GM19438 (cell line): ENCODE measurements around the gene MIEN1.
"Not testable (repeated sequence)": the region's sequence is repeated elsewhere in the genome, so short reads cannot be mapped to it uniquely, and the experiment has no call there.

Experiments used
- ATAC-seq: cut with Tn5 transposase; IDR thresholded peaks from one replicate; pipeline ENCODE4 v1.9.1; 2021; ENCODE audit warnings: low read depth; ENCODE audit not compliant: unreplicated experiment

Gene MIEN1

GRCh38 chr17:39756380-39757079 lies 26.2 kb upstream of the MIEN1 start:
- ATAC-seq, result no peak

- no peak for ATAC-seq
Measured at GRCh38 chr17:39755554-39756379, 25.4 kb upstream of the MIEN1 start.

DNA sequence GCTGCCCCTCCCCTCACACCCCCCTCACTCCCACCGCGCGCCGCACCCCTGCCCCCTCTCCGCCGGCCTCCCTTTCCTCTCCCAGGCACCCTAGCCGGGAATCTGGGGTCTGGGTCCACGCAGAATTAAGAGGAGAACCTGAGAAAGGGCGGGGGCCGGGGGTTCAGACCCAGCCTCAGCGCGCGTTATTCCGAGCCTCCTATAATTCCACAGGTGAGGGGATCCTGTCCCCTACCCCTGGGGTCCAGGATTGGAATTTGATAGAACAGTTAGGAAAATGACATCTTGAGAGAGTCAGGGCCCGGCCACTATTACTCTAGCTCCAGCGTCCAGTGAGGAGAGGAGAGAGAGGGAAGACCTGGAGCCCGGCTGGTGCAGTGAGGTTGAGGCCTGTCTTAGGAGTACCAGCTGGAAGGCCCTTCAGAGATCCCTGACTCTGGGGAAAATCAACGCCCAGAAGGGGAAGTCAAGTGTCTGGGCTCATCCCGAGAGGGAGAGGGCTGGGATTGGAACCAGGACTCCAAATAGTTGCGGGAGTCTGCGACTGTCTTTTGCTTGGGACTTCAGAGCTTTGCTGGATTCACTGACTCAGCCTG lies 24.7 kb upstream of the MIEN1 start:
- no peak for ATAC-seq

DNA sequence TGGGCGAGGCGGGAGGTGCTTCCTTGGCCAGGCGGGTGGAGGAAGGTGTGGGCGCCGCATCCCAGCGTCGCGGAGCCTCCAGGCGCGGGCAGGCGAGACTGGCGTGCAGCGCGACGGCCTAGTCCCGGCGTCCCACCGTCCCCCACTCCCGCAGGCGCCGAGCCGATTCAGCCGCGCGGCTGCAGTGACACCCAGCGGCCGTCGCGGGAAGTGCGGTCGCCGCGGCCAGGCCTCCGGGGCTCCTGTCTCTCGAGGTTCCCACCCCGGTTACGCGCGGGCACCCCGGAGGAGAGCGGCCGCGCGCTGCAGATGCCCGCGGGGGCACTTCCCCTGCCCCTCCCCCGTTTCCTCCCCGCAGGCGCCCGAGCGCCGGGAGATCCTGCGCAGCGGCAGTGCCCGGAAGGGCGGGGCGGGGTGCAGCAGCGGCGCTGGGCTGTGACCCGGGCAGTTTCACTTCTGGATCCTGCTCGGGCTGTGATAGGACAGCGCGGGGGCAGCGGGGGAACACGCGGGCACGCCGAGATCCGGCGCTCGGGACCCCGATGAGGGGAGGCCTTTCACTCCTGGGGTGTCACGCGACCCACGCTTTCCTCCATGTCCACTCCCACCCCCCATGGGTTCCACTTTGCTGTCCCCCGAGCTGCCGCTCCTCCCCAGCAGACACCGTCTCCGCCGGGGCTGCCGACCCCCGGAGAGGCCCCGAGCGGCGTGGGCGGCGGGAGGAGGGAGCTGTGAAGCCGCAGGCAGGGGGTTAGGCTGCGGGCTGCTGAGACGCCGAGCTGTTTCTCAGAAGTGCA lies 24.0 kb upstream of the MIEN1 start:
- peak; percentile 58 for ATAC-seq

DNA sequence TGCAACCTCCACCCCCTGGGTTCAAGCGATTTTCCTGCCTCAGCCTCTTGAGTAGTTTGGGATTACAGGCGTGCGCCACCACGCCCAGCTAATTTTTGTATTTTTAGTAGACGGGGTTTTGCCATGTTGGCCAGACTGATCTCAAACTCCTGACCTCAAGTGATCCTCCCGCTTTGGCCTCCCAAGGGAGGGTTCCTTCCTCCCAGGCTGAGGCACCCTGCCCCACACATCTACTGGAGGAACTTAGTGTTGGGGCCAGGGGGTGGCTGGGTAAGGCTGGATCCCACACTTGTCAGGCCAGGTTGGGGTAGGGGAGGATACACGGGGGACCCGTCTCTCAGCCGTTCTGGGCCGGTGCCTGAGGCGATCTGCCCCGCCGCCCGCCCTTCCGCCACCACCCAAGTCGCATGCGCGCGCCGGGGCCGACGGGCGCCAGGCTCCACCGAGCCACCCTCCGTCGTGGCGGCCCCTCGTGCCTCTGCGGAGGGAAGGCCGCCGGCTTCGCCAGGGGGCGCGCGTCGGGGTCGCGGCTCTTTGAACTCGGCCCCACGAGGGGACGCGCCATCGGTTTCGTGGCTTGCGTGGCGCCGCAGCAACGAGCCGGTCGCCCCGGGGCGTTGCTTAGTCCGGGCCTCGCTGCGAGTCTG lies 23.3 kb upstream of the MIEN1 start:
- peak; percentile 15 for ATAC-seq

GRCh38 chr17:39752241-39752881 lies 22.0 kb upstream of the MIEN1 start:
- no peak for ATAC-seq

DNA sequence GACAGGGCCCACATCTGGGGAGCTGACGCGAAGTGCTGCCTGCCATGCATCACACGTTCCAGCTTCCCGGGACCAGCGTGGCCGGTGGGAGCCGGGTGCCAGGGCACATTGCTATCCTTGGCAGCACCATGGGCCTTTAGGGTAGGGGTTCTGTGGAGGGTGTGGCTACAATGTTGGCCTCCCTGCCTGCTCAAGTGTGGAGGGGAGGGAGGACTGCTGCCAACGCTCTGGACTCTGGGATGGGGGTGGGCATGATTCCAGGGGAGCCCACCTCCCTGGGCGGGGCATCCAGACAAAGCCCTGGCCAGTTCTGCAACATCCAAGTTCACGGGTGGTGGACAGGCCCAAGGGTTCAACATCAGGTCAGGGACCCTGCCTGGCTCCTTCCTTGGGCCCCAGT lies 21.3 kb upstream of the MIEN1 start:
- no peak for ATAC-seq

DNA sequence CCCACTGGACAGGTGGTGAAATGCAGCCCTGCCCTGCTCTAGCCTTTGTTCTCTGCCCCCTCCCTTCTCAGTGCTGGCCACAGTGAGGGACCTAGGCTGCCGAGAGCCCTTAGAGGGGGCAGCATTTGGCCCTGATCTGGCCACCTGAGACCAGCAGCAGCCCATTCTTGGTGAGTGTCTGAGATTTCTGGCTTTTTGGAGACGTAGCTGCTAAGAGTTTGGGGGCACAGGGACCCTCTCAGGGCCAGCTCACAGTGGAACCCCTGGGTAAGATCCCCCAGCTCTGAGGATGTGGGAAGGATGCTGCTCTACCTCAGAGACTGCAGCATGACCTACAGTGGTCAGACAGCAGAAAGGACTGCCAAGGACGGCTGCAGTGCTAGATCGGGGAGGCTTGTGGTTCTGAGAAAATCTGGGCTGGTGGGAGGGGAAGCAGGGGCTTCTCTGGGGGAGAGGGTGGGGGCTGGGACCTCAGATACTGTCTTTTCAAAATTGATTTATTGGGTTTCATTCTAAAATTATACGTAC lies 20.7 kb upstream of the MIEN1 start:
- no peak for ATAC-seq

DNA sequence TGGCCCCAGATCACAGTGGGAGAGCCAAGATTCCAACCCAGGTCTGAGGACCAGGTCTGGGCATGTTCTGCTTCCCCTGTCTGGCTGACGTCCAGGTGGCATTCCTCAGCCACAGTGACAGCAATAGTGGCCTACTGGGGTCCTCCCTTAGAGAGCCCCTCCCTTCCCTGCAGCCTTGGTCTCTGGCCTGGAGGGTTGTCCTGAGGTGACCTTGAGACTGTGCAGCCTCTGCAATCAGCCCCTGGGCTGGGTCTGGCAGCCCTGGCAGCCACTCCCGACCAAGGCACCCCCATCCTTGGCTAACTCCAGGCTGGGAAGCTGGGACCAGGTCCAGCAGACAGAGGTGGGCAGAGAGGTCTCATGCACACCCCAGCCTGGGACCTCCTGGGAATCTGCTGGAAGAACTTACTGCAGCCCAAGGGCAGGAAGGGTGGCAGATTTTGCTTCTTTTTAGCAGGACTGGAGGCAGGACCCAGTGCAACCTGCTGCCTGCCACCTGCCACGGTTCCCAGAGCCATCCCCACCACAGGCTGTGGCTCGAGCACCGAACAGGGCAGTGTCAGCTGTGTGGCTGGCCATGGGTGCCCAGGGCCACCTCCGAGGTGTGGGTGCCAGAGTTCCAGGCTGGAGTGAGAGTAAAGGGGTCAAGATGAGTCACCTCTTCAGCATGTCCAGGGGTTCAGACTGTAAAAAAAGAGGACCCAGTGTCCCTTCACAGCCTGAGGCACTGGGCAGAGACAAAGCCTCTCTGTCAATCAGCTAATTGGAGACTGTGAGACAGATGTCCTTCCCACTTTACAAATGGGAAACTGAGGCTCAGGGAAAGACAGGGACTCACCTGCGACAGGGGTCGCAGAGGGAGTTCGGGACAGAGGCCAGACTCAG lies 20.0 kb upstream of the MIEN1 start:
- no peak for ATAC-seq

DNA sequence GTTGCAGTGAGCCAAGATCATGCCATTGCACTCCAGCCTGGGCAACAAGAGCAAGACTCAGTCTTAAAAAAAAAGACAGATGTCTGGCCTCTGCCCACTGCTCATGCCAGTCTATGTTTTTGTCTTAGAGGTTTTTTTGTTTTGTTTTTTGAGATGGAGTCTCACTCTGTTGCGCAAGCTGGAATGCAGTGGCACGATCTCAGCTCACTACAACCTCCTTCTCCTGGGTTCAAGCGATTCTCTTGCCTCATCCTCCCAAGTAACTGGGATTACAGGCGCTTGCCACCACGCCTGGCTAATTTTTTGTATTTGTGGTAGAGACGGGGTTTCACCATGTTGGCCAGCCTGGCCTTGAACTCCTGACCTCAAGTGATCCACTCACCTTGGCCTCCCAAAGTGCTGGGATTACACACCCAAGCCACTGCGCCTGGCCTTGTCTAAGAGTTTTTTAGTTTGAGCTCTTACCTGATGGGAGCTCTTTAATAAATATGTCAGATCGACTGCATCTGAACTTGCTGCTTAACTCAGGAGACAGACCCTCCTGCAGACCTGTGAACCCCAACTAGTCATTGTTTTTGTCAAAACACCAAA lies 18.2 kb upstream of the MIEN1 start:
- not testable (repeated sequence) for ATAC-seq

GRCh38 chr17:39747745-39748144 lies 17.4 kb upstream of the MIEN1 start:
- ATAC-seq, result no peak

- ATAC-seq, result no peak
Measured at GRCh38 chr17:39746145-39746461, 15.8 kb upstream of the MIEN1 start.

DNA sequence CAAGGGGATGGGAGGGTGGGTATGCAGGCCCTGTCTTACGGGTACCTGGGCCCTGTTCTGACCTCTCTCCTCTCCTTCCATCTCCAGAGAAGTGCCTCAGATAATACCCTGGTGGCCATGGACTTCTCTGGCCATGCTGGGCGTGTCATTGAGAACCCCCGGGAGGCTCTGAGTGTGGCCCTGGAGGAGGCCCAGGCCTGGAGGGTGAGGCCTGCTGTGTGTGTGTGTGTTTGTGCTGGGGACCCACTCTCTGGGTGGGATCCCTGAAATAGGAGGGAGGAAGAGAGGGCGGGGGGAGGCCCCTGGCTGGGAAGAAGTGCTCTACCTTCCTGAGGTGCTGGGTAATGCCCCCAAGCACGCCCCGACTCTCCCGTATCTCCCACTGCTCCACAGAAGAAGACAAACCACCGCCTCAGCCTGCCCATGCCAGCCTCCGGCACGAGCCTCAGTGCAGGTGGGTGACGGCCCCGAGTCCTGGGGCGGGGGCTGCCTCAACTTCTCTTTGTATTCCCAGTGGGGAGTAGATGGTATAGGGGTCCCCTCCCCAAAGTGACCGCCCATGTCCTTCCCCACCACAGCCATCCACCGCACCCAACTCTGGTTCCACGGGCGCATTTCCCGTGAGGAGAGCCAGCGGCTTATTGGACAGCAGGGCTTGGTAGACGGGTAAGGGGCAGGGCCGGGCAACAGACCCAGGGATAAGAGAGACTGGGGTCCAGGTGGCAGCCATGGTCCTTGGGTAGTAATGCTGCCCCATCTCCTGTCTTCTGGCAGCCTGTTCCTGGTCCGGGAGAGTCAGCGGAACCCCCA lies 15.2 kb upstream of the MIEN1 start:
- ATAC-seq, result no peak

DNA sequence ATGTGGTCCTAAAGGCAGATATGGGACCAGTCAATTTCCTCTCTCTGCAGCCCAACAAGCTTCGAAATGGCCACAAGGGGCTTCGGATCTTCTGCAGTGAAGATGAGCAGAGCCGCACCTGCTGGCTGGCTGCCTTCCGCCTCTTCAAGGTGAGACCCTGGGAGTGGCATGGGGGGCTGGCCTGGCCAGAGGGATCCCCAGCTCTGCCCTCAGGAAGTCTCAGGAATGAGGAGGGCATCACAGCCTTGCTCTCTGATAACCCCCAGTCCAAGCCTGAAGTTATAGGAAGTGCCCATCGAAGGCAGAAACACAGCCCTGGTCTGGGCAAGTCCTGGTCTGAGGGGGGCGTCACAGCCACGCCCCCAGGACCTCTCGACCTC lies 14.5 kb upstream of the MIEN1 start:
- ATAC-seq, result no peak

DNA sequence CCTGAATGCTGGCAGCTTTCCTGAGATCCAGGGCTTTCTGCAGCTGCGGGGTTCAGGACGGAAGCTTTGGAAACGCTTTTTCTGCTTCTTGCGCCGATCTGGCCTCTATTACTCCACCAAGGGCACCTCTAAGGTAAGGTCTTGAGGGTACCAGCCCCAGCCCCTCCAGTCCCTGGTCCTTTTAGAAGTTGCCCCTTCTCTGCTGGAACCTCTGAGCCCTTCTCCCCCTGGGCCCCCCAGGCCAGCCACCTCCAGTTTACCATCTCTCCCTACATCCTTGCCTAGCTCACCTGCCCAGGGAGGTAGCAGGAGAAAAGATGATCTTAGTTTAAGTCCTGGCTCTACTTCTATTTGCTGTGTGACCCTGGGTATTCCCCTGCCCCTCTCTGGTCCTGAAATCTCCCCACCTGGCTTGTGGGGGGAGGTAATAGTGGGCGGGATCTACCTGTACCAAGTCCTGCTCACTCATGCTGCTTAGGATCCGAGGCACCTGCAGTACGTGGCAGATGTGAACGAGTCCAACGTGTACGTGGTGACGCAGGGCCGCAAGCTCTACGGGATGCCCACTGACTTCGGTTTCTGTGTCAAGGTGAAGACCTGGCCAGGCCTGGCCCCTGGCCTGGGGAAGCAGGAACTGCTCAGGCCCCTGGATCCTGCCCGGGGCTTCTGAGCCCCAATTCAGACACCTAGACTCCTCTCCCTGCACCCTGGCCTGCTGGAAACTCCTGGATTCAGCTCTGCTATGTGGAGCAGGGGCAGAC lies 13.9 kb upstream of the MIEN1 start:
- no peak for ATAC-seq

GRCh38 chr17:39742856-39743436 lies 12.6 kb upstream of the MIEN1 start:
- ATAC-seq, result no peak
